HG02884 (cell line): ENCODE data around the gene HMGCL.

ENCODE experiments used
- ATAC-seq: cut with Tn5 transposase; IDR thresholded peaks from one replicate; pipeline ENCODE4 v1.9.1; 2021; ENCODE audit warnings: mild to moderate bottlenecking, moderate library complexity; ENCODE audit not compliant: unreplicated experiment

The HMGCL gene

DNA sequence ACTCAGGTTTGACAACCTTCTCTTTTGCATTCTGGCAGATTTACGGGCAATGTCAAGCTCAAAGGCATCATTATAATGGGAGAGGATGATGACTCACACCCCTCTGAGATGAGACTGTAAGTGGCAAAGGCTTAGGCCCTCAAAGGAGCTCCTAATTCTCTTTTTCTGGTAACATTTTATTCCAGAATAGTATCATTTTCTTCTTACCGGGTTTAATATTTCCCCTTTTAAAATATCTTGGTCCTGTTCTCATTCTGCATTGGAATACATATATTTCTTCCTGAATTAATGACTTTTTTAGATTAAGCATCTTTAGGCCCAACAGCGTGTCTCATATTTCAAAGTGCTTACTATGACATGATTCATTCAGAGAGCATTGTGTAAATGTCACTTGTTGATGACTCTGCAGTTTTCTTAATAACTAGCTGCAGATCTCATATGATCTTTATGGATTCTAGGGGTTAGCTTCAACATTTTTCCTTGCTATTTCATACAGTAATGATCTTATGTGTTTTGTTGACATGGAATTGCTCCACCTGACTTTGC is 45.3 kb downstream of the HMGCL start:
- no peak for ATAC-seq

DNA sequence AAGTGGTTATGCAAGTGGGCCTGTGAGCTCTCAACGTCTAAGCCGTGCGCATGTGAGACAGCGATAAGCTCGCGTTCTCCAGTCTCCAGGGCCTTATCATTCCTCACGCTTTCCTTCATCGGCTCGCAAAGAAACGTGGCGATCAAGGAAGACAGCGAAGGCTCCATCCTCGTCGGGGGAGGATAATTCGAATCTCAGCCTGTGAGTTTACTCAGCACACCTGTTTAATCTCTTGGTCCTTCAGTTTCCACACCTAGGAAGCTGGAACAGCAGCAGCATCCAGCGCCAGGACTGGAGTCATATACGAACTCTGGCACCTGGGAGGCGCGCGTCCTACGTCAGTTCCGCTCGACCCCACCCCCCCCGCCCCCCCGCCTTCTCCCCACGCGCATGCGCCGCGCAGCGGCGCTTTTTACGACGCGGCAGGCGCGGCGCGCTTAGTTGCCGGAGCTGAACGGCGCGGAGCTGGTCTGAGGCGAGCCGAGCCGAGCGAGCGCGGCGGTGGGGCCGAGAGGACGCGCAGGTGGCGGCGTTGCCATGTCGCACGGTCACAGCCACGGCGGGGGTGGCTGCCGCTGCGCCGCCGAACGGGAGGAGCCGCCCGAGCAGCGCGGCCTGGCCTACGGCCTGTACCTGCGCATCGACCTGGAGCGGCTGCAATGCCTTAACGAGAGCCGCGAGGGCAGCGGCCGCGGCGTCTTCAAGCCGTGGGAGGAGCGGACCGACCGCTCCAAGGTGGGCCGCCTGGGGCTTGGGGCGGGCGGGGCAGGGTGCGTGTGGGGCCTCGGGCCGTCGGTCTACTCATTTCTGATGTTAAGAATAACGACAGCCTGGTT is 47.0 kb downstream of the HMGCL start, which contains the start of gene PITHD1:
PITHD1 (plus strand) TSS at position 440 of the 836 bp plus-strand sequence; CDS start at position 538, 98 bp downstream.
- no peak for ATAC-seq

DNA sequence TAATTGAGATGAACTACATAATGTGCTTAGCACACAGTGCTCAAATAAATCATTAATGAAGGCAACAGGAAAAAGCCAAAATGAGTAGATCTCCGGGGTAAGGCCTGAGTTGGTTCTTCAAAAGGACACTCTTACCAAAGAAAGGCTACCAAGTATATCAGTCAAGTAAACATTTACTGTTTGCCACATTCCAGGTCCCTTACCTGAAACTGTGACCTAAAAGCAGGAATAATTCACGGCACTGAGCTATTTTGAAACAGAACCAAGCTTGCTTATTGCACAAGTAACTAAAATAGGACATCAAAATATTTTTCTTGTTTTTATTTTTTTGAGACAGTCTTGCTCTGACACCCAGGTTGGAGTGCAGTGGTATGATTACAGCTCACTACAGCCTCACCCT is 49.0 kb downstream of the HMGCL start:
- no peak for ATAC-seq

DNA sequence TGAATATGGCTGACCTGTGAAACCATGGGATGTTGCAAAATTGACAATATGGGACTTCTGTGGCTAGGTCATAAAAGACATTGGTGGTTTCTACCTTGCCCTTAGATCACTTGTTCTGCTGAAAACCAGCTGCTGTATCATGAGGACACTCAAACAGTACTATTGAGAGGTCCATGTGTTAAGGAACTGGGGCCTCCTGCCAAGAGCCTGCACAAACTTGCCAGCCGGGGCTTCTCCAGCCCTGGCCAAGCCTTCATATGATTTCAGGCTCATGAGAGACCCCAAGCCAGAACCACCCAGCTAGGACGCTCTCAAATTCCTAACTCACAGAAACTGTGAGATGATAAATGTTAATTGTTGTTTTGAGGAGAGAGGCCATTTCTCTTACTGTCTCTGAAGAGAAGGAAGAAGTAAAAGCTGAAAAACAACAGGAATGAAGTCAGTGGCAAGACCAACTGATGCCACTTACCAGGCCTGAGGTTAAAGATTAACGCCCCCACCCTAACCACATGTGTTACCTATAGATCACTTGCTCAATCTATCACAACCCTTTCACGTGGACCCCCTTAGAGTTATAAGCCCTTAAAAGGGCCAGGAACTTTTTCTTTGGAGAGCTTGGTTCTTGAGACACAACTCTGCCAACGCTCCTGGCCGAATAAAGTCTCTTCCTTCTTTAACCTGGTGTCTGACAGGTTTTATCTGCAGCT is 50.9 kb downstream of the HMGCL start:
- ATAC-seq = no peak

DNA sequence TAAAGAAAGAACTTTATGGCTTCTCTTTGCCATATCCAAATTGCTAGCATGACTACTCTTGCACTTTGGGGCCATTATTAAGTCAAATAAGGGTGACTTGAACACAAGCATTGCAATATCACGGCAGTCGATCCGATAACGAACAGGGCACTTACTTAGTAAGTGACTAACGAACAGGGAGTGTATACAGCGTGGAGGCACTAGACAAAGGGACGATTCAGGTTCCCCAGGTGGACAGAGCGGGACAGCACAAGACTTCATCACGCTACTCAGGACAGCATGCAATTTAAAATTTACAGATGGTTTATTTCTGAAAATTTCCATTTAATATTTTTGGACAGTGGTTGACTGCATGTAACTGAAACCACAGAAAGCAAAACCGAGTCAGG is 52.4 kb downstream of the HMGCL start:
- ATAC-seq = no peak

DNA sequence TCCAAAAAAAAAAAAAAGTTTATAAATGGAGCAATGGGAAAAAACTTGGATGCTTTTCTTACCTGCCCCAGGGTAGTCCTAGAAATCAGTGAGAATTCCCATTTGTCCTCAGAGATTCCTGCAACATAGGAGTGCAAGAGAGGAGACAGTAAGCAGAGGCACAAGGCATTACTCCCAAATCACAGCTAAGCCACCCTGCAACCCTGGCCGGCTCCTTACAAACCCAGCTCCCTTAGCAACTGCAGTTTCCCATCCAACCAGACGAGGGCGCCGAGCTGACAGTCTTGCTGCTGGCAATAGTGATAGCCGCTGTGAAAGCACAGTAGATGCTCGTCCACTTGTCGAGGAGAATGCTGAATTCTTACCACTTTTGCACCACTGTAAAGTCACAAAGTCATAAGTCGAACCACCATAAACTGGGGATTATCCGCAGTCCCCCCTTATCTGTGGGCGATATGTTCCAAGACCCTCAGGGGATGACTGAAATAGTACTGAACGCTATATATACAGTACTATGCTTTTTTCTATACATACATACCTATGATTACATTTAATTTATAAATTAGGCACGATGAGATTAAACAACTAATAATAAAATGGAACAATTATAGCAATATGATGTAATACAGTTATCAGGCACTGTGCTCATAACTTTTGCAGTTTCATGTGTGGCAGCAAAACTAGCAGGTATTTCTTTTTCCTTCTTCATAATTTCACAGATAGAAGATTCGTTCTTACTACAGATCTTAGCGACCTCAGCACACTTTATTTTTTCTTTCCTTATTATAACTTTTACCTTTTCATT is 53.0 kb downstream of the HMGCL start:
- no peak for ATAC-seq

DNA sequence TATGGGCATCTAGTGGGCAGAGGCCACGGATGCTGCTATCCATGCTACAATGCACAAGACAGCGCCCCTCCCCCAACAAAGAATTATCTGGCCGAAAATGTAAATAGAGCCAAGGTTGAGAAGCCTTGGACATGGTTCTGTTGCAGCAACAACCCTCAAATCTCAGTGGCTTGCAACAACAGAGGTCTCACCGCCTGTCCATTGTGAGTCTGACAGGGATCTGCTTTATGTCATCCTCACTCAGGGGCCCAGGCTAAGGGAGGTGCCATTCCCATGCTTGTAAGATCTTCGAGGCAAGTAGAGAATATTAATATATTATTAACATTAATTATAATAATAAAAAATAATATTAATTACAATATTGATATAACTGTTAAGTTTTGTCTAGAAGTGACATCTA is 56.5 kb downstream of the HMGCL start:
- no peak for ATAC-seq

DNA sequence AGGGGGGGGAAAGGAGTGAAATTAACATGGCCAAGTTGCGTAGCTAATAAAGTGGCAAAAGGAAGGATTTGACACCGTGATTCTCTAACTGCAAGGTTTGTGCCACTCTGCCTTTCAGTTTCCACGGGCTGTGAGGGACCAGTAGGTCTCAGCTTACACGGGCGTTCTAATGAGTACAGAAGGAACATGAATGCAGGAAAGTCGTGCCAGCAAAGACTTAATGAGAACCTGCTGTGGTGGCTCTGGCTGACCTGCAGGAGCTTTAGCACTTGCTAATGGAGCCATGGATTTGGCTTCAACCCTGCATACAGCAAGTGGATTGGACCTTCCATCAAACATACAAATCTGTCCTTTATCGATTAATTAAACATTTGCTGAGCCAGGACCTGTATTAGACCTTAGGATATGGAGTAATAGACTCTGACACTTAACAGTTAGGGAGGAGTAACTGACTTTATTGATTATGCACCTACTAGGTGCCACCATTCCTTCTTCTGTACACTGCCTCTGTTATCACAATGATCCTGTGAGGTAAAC is 62.1 kb downstream of the HMGCL start:
- no peak for ATAC-seq

DNA sequence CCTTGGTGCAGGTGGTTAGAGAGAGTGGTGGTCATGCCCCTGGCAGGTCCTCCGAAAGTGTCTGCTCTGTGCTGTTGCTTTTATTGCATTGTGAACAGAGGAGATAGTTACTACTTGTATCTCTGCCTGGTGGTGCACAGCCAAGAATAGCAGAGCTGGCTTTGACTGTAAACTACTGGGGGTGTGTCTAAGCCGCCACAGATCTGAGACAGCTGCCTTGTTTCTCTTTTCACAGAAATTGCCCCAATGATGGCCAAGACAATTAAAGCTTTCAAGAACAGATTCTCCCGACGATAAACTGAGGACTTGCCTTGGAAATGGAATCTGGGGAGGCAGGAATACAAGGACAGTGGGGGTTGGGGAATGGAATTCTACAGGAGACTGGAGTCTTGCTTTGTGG is 66.0 kb downstream of the HMGCL start:
- no peak for ATAC-seq

DNA sequence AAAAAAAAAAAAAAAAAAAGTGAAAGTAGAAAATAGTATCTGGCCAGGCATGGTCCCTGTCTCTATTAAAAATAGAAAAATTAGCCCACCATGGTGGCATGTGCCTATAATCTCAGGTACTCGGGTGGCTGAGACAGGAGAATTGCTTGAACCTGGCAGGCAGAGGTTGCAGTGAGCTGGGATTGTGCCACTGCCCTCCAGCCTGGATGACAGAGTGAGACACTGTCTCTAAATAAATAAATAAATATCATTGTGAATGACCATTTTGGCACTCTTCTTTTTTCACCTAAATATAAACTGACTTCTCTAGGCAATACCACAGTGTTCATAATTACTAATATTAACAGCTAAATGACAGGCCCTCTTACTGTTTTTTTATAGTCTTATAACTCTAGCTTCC is 67.4 kb downstream of the HMGCL start:
- no peak for ATAC-seq

DNA sequence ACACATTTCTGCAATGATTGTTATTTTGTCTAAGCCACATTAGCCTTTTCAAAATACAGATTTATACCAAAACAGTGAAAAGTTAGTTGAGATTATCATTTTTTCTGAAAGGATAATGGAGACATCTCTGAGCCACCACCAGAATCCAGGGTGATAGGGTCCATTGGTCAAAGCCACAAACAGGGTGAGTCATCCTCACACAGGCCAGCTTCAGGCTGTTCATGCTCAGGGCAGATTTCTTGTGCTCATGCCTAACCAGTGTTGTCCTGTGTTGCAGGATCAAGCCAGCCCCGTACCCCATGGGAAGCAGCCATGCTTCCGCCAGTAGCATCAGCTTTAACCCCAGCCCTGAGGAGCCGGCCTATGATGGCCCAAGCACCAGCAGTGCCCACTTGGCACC is 68.6 kb downstream of the HMGCL start:
- no peak for ATAC-seq

DNA sequence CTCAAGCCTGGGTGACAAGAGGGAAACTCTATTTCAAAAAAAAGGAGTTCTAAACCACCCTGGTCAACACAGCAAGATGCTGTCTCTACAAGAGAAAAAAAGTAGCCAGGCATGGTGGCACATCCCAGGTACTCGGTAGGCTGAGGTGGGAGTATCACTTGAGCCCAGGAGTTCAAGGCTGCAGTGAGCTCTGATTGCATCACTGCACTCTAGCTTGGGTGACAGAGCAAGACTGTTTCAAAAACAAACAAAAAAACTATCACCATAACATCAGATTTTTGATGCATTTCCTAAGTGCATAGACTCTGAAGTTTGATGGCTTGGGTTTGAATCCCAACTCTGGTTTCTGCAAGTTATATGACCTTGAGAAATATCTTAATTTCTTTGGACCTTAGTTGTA is 72.3 kb downstream of the HMGCL start:
- ATAC-seq = no peak
